IMR-90 (cell line): ENCODE results near the gene AFMID.

Experiments
- CEBPB ChIP-seq: IDR thresholded peaks from 2 replicates; pipeline ENCODE4 v1.6.1; 2012; ENCODE audit warnings: low read depth, low read length, improper control_type of control experiment
- CHD1 ChIP-seq: IDR thresholded peaks from 2 replicates; pipeline ENCODE4 v1.6.1; 2012; ENCODE audit warnings: low read depth, low read length, improper control_type of control experiment
- ELK1 ChIP-seq: fragments of 150-350 bp; IDR thresholded peaks from 2 replicates; pipeline ENCODE4 v1.6.1; 2016; ENCODE audit warnings: low read depth, mild to moderate bottlenecking, low read length, moderate library complexity, borderline replicate concordance
- MAZ ChIP-seq: IDR thresholded peaks from 2 replicates; pipeline ENCODE4 v1.6.1; 2012; ENCODE audit warnings: low read depth, mild to moderate bottlenecking, low read length, improper control_type of control experiment, moderate library complexity, borderline replicate concordance
- NFE2L2 ChIP-seq: fragments of 150-350 bp; IDR thresholded peaks from 2 replicates; pipeline ENCODE4 v1.6.1; 2016; ENCODE audit warnings: low read depth, mild to moderate bottlenecking, low read length
- POLR2A ChIP-seq: IDR thresholded peaks from 2 replicates; pipeline ENCODE4 v1.6.1; 2012; ENCODE audit warnings: mild to moderate bottlenecking, low read depth, low read length
- RAD21 ChIP-seq: IDR thresholded peaks from 2 replicates; pipeline ENCODE4 v1.6.1; 2012; ENCODE audit warnings: low read length, improper control_type of control experiment
- RCOR1 ChIP-seq: IDR thresholded peaks from 2 replicates; pipeline ENCODE4 v1.6.1; 2012; ENCODE audit warnings: mild to moderate bottlenecking, low read length, improper control_type of control experiment; ENCODE audit not compliant: insufficient replicate concordance
- USF2 ChIP-seq: fragments of 150-350 bp; IDR thresholded peaks from 2 replicates; pipeline ENCODE4 v1.6.1; 2017; ENCODE audit warnings: mild to moderate bottlenecking, antibody characterized with exemption, low read length, low read depth
- TF ChIP-seq, protein P1 (sequence below): conservative IDR thresholded peaks from 2 replicates; pipeline ENCODE4 v1.5.1; 2012; ENCODE audit warnings: mild to moderate bottlenecking, low read depth, low read length, improper control_type of control experiment

DNA sequence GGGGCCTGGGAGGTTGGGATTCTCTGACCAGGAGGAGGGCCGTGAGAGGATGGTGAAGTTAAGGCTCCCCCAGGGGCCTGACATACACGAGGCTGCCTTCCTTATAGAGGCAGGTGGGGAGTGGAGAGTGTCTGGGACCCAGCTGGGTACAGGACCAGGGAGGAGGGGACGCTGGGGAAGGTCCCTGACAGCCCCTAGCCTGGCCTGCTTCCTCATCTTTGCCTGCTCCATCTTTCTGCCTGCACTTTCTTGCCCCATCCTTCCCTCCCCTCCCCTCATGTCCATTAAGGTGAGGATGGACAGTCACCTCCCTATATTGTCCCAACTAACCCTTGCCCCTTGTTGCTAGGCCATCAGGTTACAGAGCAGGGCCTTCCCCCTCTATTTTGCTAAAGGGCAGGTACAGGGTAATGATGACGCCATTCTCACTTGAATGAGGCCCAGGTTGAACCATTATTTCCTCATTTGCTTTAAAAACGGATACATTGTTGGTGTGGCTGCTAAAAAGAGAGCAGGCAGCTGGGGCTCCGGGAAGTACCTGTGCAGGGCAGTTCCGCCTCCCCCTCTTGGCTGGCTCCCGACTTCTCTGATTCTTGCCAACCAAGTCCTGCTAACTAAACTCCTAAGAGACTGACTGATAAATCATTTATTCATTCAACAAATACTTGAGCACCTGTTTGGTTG is 39.7 kb upstream of the AFMID start:
- no peak for TF ChIP-seq POLR2A
- TF ChIP-seq, protein P1, sequence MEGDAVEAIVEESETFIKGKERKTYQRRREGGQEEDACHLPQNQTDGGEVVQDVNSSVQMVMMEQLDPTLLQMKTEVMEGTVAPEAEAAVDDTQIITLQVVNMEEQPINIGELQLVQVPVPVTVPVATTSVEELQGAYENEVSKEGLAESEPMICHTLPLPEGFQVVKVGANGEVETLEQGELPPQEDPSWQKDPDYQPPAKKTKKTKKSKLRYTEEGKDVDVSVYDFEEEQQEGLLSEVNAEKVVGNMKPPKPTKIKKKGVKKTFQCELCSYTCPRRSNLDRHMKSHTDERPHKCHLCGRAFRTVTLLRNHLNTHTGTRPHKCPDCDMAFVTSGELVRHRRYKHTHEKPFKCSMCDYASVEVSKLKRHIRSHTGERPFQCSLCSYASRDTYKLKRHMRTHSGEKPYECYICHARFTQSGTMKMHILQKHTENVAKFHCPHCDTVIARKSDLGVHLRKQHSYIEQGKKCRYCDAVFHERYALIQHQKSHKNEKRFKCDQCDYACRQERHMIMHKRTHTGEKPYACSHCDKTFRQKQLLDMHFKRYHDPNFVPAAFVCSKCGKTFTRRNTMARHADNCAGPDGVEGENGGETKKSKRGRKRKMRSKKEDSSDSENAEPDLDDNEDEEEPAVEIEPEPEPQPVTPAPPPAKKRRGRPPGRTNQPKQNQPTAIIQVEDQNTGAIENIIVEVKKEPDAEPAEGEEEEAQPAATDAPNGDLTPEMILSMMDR = no peak
- no peak for TF ChIP-seq RCOR1
- TF ChIP-seq RAD21 = no peak
- no peak for TF ChIP-seq ELK1
- TF ChIP-seq CEBPB = no peak
- TF ChIP-seq USF2 = no peak
- TF ChIP-seq NFE2L2 = no peak
- no peak for TF ChIP-seq CHD1
- no peak for TF ChIP-seq MAZ
